ENCODE data around the gene RABL6.

DNA sequence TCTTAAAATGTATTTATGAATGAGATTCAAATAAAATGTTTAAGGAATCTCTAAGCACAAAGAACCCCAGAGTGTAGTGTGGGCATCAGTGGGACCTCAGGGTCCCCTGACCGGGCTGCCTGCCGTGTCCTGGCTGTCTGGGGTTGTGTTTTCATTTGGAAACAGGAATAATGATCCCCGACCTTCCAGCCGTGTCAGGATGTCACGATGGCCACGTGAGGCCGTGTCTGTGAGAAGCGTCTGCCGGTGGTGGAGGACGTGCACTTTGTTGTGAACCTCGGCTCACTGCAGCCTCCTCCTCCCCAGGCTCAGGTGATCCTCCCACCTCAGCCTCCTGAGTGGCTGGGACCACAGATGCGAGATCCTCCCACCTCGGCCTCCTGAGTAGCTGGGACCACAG, 82.9 kb downstream of the RABL6 start:
- TF ChIP-seq CTCF (IDR thresholded peaks at IDR 0.05) (no peak), EP300 (IDR thresholded peaks at IDR 0.05) (no peak)

All from suprapubic skin (tissue), 3 donors.